ENCODE measurements around the gene NT5DC2. TPM values are rescaled to one million over a fixed set of nuclear protein-coding genes. Genes with fewer than 3 reads are reported as not detected.

The NT5DC2 gene
- total and polyA plus RNA-seq, 2 of the 8 experiments (the other 6 are each of a cell fraction or from before 2014, with no cell fraction given), result 331 to 477 TPM

DNA sequence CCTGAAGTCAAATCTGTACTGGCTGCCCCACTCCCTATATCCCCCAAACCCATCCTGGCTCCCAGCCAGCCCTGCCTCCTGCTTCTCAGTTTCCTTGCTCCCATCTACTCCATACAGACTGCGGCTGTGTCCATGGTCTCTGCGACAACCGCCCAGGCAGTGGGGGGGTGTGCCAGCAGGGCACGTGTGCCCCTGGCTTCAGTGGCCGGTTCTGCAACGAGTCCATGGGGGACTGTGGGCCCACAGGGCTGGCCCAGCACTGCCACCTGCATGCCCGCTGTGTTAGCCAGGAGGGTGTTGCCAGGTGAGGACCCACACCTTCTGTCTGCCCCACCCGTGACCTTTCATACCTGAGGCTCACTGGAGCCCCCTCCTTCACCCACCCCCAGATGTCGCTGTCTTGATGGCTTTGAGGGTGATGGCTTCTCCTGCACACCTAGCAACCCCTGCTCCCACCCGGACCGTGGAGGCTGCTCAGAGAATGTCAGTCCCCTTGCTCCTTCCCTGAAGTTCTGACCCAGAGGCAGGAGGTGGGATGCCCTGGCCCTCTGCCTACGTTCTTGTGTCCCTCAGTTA lies 23.8 kb downstream of the NT5DC2 start:
- CTCF ChIA-PET (ENCODE audit: partially characterized antibody), result interaction anchor here (1.0 to 3.5 kb wide), 4 partner anchors 8 to 291 kb away, joined by 3 to 10 read pairs (median 3); no protein-coding TSS in a partner anchor
- Histone ChIP-seq H3K27me3 (replicated peaks in 1 of 4; ENCODE audit: control insufficient read depth in 3 of 4, extremely low read depth in 1 of 4, insufficient read depth in 3 of 4, low read length in 3 of 4) (no peaks in the 10 kb centered on the region), H3K27ac (ENCODE audit: low read depth, low read length) (no peak overlapping the region), H4K5ac (ENCODE audit: insufficient read length, low read depth, low read length) (no peak overlapping the region), H3K4me1 (replicated peaks in 1 of 4; ENCODE audit: control insufficient read depth in 3 of 4, insufficient read depth in 4 of 4, low read length in 3 of 4) (peaks cover 0 to 4% (median 0%) of the 10 kb centered on the region in 4 experiments; a peak in 1 of 7 replicates), H3K14ac (ENCODE audit: insufficient read length) (no peak overlapping the region), H2BK120ac (replicated peaks; ENCODE audit: low read depth, low read length) (no peak overlapping the region), H3K9ac (replicated peaks in 1 of 4; ENCODE audit: extremely low read depth in 1 of 4, low read depth in 3 of 4, low read length in 3 of 4) (no peak overlapping the region), H4K8ac (ENCODE audit: extremely low read depth, insufficient read depth, low read length) (no peak overlapping the region), H3K79me1 (ENCODE audit: low read depth, low read length) (no peaks in the 10 kb centered on the region), H3K23me2 (ENCODE audit: low read depth, low read length) (no peaks in the 10 kb centered on the region), H2BK15ac (ENCODE audit: low read length) (no peak overlapping the region), H3K79me2 (ENCODE audit: control insufficient read depth in 1 of 2, insufficient read depth in 2 of 2, low read length in 2 of 2) (no peaks in the 10 kb centered on the region), H3K4me3 (ENCODE audit: extremely low read depth in 1 of 4, insufficient read depth in 2 of 4, low read depth in 3 of 4, low read length in 4 of 4) (no peak overlapping the region), H4K91ac (replicated peaks; ENCODE audit: insufficient read length, low read length) (no peak overlapping the region), H3K36me3 (ENCODE audit: control insufficient read depth in 2 of 4, insufficient read depth in 4 of 4, low read length in 3 of 4) (no peaks in the 10 kb centered on the region), H2AFZ (ENCODE audit: low read length) (no peak overlapping the region), H3K56ac (replicated peaks; ENCODE audit: insufficient read length, low read depth, low read length) (no peak overlapping the region), H2BK20ac (ENCODE audit: low read length) (no peak overlapping the region), H3K23ac (ENCODE audit: insufficient read length) (no peak overlapping the region), H2BK12ac (ENCODE audit: low read depth, low read length) (no peak overlapping the region), H2AK5ac (ENCODE audit: low read depth, low read length) (no peak overlapping the region), H3K9me3 (ENCODE audit: insufficient read depth in 2 of 2, low read depth in 1 of 2, low read length in 1 of 2) (no peaks in the 10 kb centered on the region), H4K20me1 (replicated peaks in 1 of 2; ENCODE audit: control insufficient read depth in 1 of 2, insufficient read depth in 2 of 2, low read length in 2 of 2) (no peaks in the 10 kb centered on the region), H3K4me2 (ENCODE audit: insufficient read depth in 1 of 2, low read depth in 2 of 2, low read length in 2 of 2) (no peak overlapping the region), H2BK5ac (ENCODE audit: low read depth, low read length) (no peak overlapping the region), H3K18ac (ENCODE audit: extremely low read depth, low read length) (no peak overlapping the region), H3K4ac (replicated peaks; ENCODE audit: insufficient read length, low read depth, low read length) (no peak overlapping the region)
- TF ChIP-seq SP2 (IDR thresholded peaks at IDR 0.05; ENCODE audit: low read length) (no peak), RAD21 (IDR thresholded peaks at IDR 0.05 in 1 of 2, conservative IDR thresholded peaks at IDR 0.05 in 1 of 2; ENCODE audit: low read depth in 2 of 2, low read length in 2 of 2) (0 out of 4 replicates have a peak, but pooled peaks of 1 of the 2 experiments have one; percentile 22)
- TF ChIP-seq, protein P1, sequence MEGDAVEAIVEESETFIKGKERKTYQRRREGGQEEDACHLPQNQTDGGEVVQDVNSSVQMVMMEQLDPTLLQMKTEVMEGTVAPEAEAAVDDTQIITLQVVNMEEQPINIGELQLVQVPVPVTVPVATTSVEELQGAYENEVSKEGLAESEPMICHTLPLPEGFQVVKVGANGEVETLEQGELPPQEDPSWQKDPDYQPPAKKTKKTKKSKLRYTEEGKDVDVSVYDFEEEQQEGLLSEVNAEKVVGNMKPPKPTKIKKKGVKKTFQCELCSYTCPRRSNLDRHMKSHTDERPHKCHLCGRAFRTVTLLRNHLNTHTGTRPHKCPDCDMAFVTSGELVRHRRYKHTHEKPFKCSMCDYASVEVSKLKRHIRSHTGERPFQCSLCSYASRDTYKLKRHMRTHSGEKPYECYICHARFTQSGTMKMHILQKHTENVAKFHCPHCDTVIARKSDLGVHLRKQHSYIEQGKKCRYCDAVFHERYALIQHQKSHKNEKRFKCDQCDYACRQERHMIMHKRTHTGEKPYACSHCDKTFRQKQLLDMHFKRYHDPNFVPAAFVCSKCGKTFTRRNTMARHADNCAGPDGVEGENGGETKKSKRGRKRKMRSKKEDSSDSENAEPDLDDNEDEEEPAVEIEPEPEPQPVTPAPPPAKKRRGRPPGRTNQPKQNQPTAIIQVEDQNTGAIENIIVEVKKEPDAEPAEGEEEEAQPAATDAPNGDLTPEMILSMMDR (IDR thresholded peaks at IDR 0.05; ENCODE audit: control extremely low read depth in 1 of 3, insufficient read depth in 1 of 3, low read depth in 1 of 3, low read length in 3 of 3), result peak in 1 of 3 experiments; percentile 12; a peak in 1 of 4 replicates
- FAIRE-seq, result no peak
- WGBS, 2 experiments (ENCODE audit: extremely low coverage in 1 of 2, insufficient coverage in 1 of 2, insufficient read length in 1 of 2, insufficient replicate concordance in 2 of 2, low coverage in 1 of 2, low lambda C conversion rate in 2 of 2, missing lambda C conversion rate in 1 of 2), result 85% methylated on average over 12 of the region's 12 CpGs; no CpG with 5 or more reads in 1 of the 2 experiments
- POLR2A ChIA-PET (ENCODE audit: partially characterized antibody), result interaction anchor here (1.8 to 4.1 kb wide), 2 partner anchors 12 to 14 kb away, joined by 4 to 16 read pairs; no protein-coding TSS in a partner anchor
- DNase-seq (ENCODE audit: low read depth in 1 of 2, low spot score in 2 of 2), result no peak
